Measurements from ENCODE around the gene AGBL3.

GRCh38 chr7:135098391-135098790 lies 112.1 kb downstream of the AGBL3 start:
- TF ChIP-seq CTCF (IDR thresholded peaks at IDR 0.05) (no peak), POLR2A (IDR thresholded peaks at IDR 0.05) (no peak)
